ENCODE results near the gene DUSP1. TPM values are rescaled to one million over a fixed set of nuclear protein-coding genes. Genes with fewer than 3 reads are reported as not detected.

Gene DUSP1
- total and polyA plus RNA-seq, 2 experiments from 2014 or later: 547 to 583 TPM

- Histone ChIP-seq H3K79me2 (no peaks in the 10 kb centered on the region), H3K4me2 (no peak overlapping the region), H3K27me3 (peaks cover 3% of the 10 kb centered on the region), H4K20me1 (ENCODE audit: insufficient read depth, poor library complexity, severe bottlenecking) (no peaks in the 10 kb centered on the region), H3K4me3 (no peak overlapping the region), H3K9me2 (replicated peaks; ENCODE audit: insufficient read depth) (no peaks in the 10 kb centered on the region), H3K4me1 (ENCODE audit: insufficient read depth) (no peaks in the 10 kb centered on the region), H3K9me3 (ENCODE audit: low read depth) (no peaks in the 10 kb centered on the region), H2AFZ (no peak overlapping the region), H3K27ac (no peak overlapping the region), H3K36me3 (replicated peaks; ENCODE audit: insufficient read depth, low read depth) (no peaks in the 10 kb centered on the region)
- no peak for DNase-seq (ENCODE audit: low spot score)
- TF ChIP-seq EZH2 (IDR thresholded peaks at IDR 0.05; ENCODE audit: borderline replicate concordance) (no peak), CTCF (IDR thresholded peaks at IDR 0.05; ENCODE audit: poor library complexity) (no peak), EZH2phosphoT487 (IDR thresholded peaks at IDR 0.05; ENCODE audit: low read depth, severe bottlenecking, unreplicated experiment) (no peak)
- 70% methylated on average over 7 of the region's 7 CpGs for WGBS (ENCODE audit: low lambda C conversion rate, missing lambda C conversion rate)
These were observed 43.4 kb downstream of the DUSP1 start for GRCh38 chr5:172727551-172727950.

- TF ChIP-seq EZH2 (IDR thresholded peaks at IDR 0.05; ENCODE audit: borderline replicate concordance): no peak
- TF ChIP-seq CTCF (IDR thresholded peaks at IDR 0.05; ENCODE audit: poor library complexity): no peak
- TF ChIP-seq EZH2phosphoT487 (IDR thresholded peaks at IDR 0.05; ENCODE audit: low read depth, severe bottlenecking, unreplicated experiment): no peak
- Histone ChIP-seq H4K20me1 (ENCODE audit: insufficient read depth, poor library complexity, severe bottlenecking) (no peaks in the 10 kb centered on the region), H2AFZ (no peak overlapping the region), H3K4me1 (ENCODE audit: insufficient read depth) (peaks cover 4% of the 10 kb centered on the region), H3K36me3 (replicated peaks; ENCODE audit: insufficient read depth, low read depth) (no peaks in the 10 kb centered on the region), H3K9me3 (ENCODE audit: low read depth) (no peaks in the 10 kb centered on the region), H3K79me2 (no peaks in the 10 kb centered on the region), H3K27me3 (peaks cover 3% of the 10 kb centered on the region), H3K27ac (no peak overlapping the region), H3K4me3 (no peak overlapping the region), H3K9me2 (replicated peaks; ENCODE audit: insufficient read depth) (no peaks in the 10 kb centered on the region), H3K4me2 (no peak overlapping the region)
- WGBS (ENCODE audit: low lambda C conversion rate, missing lambda C conversion rate): 88% methylated on average over 10 of the region's 11 CpGs
- no peak for DNase-seq (ENCODE audit: low spot score)
These were observed 44.0 kb downstream of the DUSP1 start for GRCh38 chr5:172726966-172727365.

- WGBS (ENCODE audit: low lambda C conversion rate, missing lambda C conversion rate): 92% methylated on average over 5 of the region's 5 CpGs
- H3K79me2 ChIP-seq: no peaks in the 10 kb centered on the region
- peaks cover 4% of the 10 kb centered on the region for H3K4me1 ChIP-seq (ENCODE audit: insufficient read depth)
- no peak overlapping the region for H2AFZ ChIP-seq
- no peaks in the 10 kb centered on the region for H3K9me3 ChIP-seq (ENCODE audit: low read depth)
- H3K9me2 ChIP-seq (replicated peaks; ENCODE audit: insufficient read depth): no peaks in the 10 kb centered on the region
- H3K4me2 ChIP-seq: no peak overlapping the region
- H3K27me3 ChIP-seq: peaks cover 3% of the 10 kb centered on the region
- H3K4me3 ChIP-seq: no peak overlapping the region
- DNase-seq (ENCODE audit: low spot score): no peak
- TF ChIP-seq EZH2phosphoT487 (IDR thresholded peaks at IDR 0.05; ENCODE audit: low read depth, severe bottlenecking, unreplicated experiment): no peak
- TF ChIP-seq EZH2 (IDR thresholded peaks at IDR 0.05; ENCODE audit: borderline replicate concordance): no peak
- no peak for TF ChIP-seq CTCF (IDR thresholded peaks at IDR 0.05; ENCODE audit: poor library complexity)
- no peaks in the 10 kb centered on the region for H3K36me3 ChIP-seq (replicated peaks; ENCODE audit: insufficient read depth, low read depth)
- no peaks in the 10 kb centered on the region for H4K20me1 ChIP-seq (ENCODE audit: insufficient read depth, poor library complexity, severe bottlenecking)
- H3K27ac ChIP-seq: no peak overlapping the region
These were observed 45.2 kb downstream of the DUSP1 start for GRCh38 chr5:172725785-172726184.

- Histone ChIP-seq H3K4me2 (no peak overlapping the region), H3K4me1 (ENCODE audit: insufficient read depth) (peaks cover 4% of the 10 kb centered on the region), H3K27me3 (peaks cover 3% of the 10 kb centered on the region), H3K36me3 (replicated peaks; ENCODE audit: insufficient read depth, low read depth) (no peaks in the 10 kb centered on the region), H3K79me2 (no peaks in the 10 kb centered on the region), H2AFZ (no peak overlapping the region), H4K20me1 (ENCODE audit: insufficient read depth, poor library complexity, severe bottlenecking) (no peaks in the 10 kb centered on the region), H3K27ac (no peak overlapping the region), H3K9me2 (replicated peaks; ENCODE audit: insufficient read depth) (no peaks in the 10 kb centered on the region), H3K9me3 (ENCODE audit: low read depth) (no peaks in the 10 kb centered on the region), H3K4me3 (no peak overlapping the region)
- no peak for DNase-seq (ENCODE audit: low spot score)
- TF ChIP-seq CTCF (IDR thresholded peaks at IDR 0.05; ENCODE audit: poor library complexity): no peak
- TF ChIP-seq EZH2 (IDR thresholded peaks at IDR 0.05; ENCODE audit: borderline replicate concordance): no peak
- no peak for TF ChIP-seq EZH2phosphoT487 (IDR thresholded peaks at IDR 0.05; ENCODE audit: low read depth, severe bottlenecking, unreplicated experiment)
- WGBS (ENCODE audit: low lambda C conversion rate, missing lambda C conversion rate): 73% methylated on average over 10 of the region's 10 CpGs
These were observed 45.7 kb downstream of the DUSP1 start for GRCh38 chr5:172725273-172725672.

All from hepatocyte (in vitro differentiated cells).